OCI-LY7 (cell line): Measurements from ENCODE around the gene ABR.

Experiments used
- CTCF ChIP-seq: fragments of 200-600 bp; sonication (generic); conservative IDR thresholded peaks from 2 replicates; pipeline ENCODE4 v1.5.1; 2014; ENCODE audit warnings: mild to moderate bottlenecking, antibody characterized with exemption, low read length, moderate library complexity, mixed read lengths
- EZH2phosphoT487 ChIP-seq: fragments of 200-600 bp; sonication (generic); IDR thresholded peaks from 2 replicates; pipeline ENCODE4 v1.6.1; 2018; ENCODE audit warnings: low read depth, borderline replicate concordance, mild to moderate bottlenecking, mixed run types, antibody characterized with exemption, low read length, moderate library complexity, mixed read lengths

DNA sequence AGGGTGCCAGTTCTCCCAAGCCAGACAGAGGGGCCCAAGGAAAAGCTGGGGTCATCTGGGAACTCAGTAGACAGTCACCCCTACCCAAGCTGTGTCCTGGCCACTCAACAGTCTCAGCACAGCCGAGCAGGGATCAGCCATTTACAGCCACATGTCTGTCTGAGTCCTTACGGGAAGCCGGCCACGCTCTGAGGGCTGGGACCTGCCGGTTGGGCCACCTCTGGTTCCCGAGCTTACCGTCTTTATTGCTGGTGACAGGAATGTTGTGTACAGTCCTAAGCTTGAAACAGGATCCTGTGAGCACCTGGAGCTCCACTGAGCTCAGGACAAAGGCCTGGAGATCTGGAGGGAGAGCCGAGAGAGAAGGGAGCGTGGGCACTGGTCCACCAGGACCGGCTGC lies 123.0 kb downstream of the ABR start:
- TF ChIP-seq CTCF (no peak), EZH2phosphoT487 (no peak)
